GM19193 (cell line): ENCODE measurements around the gene COL4A4.

Source experiments
- POLR2A ChIP-seq: IDR thresholded peaks from 4 replicates; pipeline ENCODE4 v1.6.1; 2011; ENCODE audit not compliant: insufficient read depth, insufficient read length; ENCODE audit errors: extremely low read depth

COL4A4 gene

GRCh38 chr2:227146456-227146855 is 17.5 kb downstream of the COL4A4 start:
- no peak for TF ChIP-seq POLR2A

- no peak for TF ChIP-seq POLR2A
These were observed 20.1 kb downstream of the COL4A4 start for GRCh38 chr2:227143895-227144294.

GRCh38 chr2:227141301-227141700 is 22.7 kb downstream of the COL4A4 start:
- TF ChIP-seq POLR2A, result no peak

GRCh38 chr2:227134591-227134990 is 29.4 kb downstream of the COL4A4 start:
- TF ChIP-seq POLR2A, result no peak

GRCh38 chr2:227132986-227133385 is 31.0 kb downstream of the COL4A4 start:
- TF ChIP-seq POLR2A, result no peak

- TF ChIP-seq POLR2A, result no peak
These were observed 33.4 kb downstream of the COL4A4 start for GRCh38 chr2:227130636-227131035.

GRCh38 chr2:227127201-227127600 is 36.8 kb downstream of the COL4A4 start:
- TF ChIP-seq POLR2A, result no peak

- no peak for TF ChIP-seq POLR2A
These were observed 38.5 kb downstream of the COL4A4 start for GRCh38 chr2:227125506-227125905.

- no peak for TF ChIP-seq POLR2A
These were observed 39.2 kb downstream of the COL4A4 start for GRCh38 chr2:227124811-227125210.

- TF ChIP-seq POLR2A, result no peak
These were observed 40.3 kb downstream of the COL4A4 start for GRCh38 chr2:227123697-227124096.

- no peak for TF ChIP-seq POLR2A
These were observed 45.7 kb downstream of the COL4A4 start for GRCh38 chr2:227118353-227118752.

- TF ChIP-seq POLR2A, result no peak
These were observed 46.2 kb downstream of the COL4A4 start for GRCh38 chr2:227117852-227118251.

GRCh38 chr2:227117027-227117426 is 47.0 kb downstream of the COL4A4 start:
- no peak for TF ChIP-seq POLR2A

- TF ChIP-seq POLR2A, result no peak
These were observed 48.2 kb downstream of the COL4A4 start for GRCh38 chr2:227115761-227116160.

GRCh38 chr2:227106845-227107759 is 56.9 kb downstream of the COL4A4 start:
- no peak for TF ChIP-seq POLR2A

- no peak for TF ChIP-seq POLR2A
These were observed 60.4 kb downstream of the COL4A4 start for GRCh38 chr2:227103583-227103982.
